NCI-H1105 treated with DMSO at 0.1 percent for 48 hours (cell line): ENCODE results near the gene GPR137B.

ENCODE experiments used
- DNase-seq: peaks from one replicate; lab custom pipeline; 2025; lab: John Stamatoyannopoulos, UW

Gene GPR137B

GRCh38 chr1:236204039-236204438 lies 61.7 kb downstream of the GPR137B start:
- no peak for DNase-seq

- DNase-seq, result no peak
Observed at GRCh38 chr1:236204656-236205055, 62.3 kb downstream of the GPR137B start.

- no peak for DNase-seq
Observed at GRCh38 chr1:236206548-236206947, 64.2 kb downstream of the GPR137B start.

- no peak for DNase-seq
Observed at GRCh38 chr1:236207121-236207520, 64.8 kb downstream of the GPR137B start.

- no peak for DNase-seq
Observed at GRCh38 chr1:236207569-236207968, 65.2 kb downstream of the GPR137B start.

GRCh38 chr1:236209185-236209584 lies 66.8 kb downstream of the GPR137B start:
- no peak for DNase-seq

- no peak for DNase-seq
Observed at GRCh38 chr1:236209713-236210112, 67.4 kb downstream of the GPR137B start.

- DNase-seq, result no peak
Observed at GRCh38 chr1:236211815-236212214, 69.5 kb downstream of the GPR137B start.

GRCh38 chr1:236213534-236213933 lies 71.2 kb downstream of the GPR137B start:
- no peak for DNase-seq

- no peak for DNase-seq
Observed at GRCh38 chr1:236214761-236215160, 72.4 kb downstream of the GPR137B start.

GRCh38 chr1:236220473-236220872 lies 78.1 kb downstream of the GPR137B start:
- no peak for DNase-seq

GRCh38 chr1:236222632-236223031 lies 80.3 kb downstream of the GPR137B start:
- no peak for DNase-seq

GRCh38 chr1:236228411-236228810 lies 86.1 kb downstream of the GPR137B start:
- DNase-seq, result no peak

GRCh38 chr1:236235116-236235515 lies 92.8 kb downstream of the GPR137B start:
- no peak for DNase-seq

- no peak for DNase-seq
Observed at GRCh38 chr1:236239092-236239585, 96.8 kb downstream of the GPR137B start.

GRCh38 chr1:236240675-236241074 lies 98.3 kb downstream of the GPR137B start:
- DNase-seq, result no peak

- DNase-seq, result no peak
Observed at GRCh38 chr1:236242568-236242967, 100.2 kb downstream of the GPR137B start.

GRCh38 chr1:236247286-236247685 lies 104.9 kb downstream of the GPR137B start:
- DNase-seq, result no peak

- no peak for DNase-seq
Observed at GRCh38 chr1:236251587-236251986, 109.2 kb downstream of the GPR137B start.

- no peak for DNase-seq
Observed at GRCh38 chr1:236253119-236253518, 110.8 kb downstream of the GPR137B start.

GRCh38 chr1:236253918-236254637 lies 111.7 kb downstream of the GPR137B start:
- DNase-seq, result no peak

- DNase-seq, result no peak
Observed at GRCh38 chr1:236257216-236257615, 114.9 kb downstream of the GPR137B start.

GRCh38 chr1:236258114-236258622 lies 115.8 kb downstream of the GPR137B start:
- no peak for DNase-seq
